CD4-positive, alpha-beta T cell treated with Interleukin-6 for 4 hours (primary cell): ENCODE data around the gene RNF149.
"Not testable (repeated sequence)": the region's sequence is repeated elsewhere in the genome, so short reads cannot be mapped to it uniquely, and the experiment has no call there.

Source experiments
- DNase-seq: peaks from one replicate; pipeline ENCODE4 v3.0.0-alpha.2; 2020; ENCODE audit warnings: mixed read lengths

RNF149 gene

DNA sequence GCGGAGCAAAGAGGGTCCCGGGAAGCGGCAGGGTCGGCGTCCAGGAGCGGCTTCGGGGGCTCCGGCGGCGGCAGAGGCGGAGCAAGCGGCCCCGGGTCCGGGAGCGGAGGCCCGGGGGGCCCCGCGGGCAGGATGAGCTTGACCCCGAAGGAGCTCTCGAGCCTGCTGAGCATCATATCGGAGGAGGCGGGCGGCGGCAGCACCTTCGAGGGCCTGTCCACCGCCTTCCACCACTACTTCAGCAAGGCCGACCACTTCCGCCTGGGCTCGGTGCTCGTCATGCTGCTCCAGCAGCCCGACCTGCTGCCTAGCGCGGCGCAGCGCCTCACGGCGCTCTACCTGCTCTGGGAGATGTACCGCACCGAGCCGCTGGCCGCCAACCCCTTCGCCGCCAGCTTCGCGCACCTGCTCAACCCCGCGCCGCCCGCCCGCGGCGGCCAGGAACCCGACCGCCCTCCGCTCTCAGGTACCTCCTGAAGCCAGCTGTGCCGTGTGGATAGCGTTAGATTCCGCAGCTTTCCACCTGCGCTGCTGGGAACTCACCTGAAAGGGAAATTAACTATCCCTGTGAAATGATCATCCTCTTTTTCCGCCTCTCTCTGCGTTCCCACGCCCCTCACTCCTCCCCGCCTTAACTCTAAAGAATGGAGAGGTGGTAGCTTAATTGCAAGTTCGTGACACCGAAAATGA lies 55.3 kb downstream of the RNF149 start:
- peak; percentile 82 for DNase-seq

DNA sequence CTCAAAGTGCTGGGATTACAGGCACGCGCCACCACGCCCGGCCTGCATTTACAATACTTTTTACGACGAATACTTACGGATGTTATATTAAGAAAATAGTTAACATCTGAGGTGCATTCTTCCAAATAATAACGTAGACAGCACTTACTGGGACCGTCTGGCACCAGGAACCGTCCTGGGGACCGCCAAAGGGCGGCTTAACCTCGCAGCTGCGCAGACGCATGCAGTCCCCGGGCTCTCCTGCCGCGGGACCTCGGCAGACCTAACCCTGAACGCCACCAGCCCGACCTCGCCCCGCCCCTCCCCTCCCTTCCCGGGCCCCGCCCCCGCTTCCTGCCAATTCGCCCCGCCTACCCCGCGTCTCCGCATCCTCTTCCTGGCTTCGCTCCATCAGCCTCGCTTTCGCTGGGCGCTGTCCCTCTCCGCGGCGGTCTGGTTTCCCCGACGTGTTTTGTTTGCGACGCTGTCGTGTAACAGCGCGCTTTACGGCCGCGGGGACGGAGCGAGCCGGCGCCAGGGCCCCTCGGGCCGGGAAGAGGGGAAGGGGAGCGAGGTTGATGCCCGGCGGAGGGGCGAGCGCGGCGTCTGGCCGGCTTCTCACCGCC lies 56.0 kb downstream of the RNF149 start, which contains the start of gene CNOT11:
CNOT11 (plus strand) TSS at position 479 of the 605 bp plus-strand sequence; CDS start at position 558, 79 bp downstream.
- DNase-seq = peak; percentile 99

DNA sequence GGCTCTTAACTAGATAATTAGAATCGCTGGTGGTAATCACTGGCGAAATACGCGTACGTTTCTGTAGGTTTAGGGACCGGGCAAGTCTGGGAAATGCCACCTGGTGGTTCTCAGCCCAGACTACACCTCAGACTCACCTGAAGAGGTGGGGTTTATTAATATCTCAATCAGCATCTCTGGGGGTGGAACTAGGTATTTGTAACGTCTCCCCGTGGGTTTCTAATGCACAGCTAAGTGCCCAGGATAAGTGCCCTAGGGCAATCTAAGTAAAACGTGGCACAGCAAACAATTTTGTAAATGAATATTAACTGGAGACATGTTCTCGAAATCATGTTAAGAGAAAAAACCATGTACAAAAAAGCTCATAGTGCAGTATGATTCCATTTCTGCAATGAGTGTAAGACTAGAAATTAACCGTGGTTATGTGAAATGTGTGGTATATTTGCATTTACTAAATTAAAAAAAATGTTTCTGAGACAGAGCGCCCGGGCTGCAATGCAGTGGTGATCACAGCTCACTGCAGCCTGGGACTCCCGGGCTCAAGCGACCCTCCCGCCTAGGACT lies 56.6 kb downstream of the RNF149 start:
- peak; percentile 35 for DNase-seq

DNA sequence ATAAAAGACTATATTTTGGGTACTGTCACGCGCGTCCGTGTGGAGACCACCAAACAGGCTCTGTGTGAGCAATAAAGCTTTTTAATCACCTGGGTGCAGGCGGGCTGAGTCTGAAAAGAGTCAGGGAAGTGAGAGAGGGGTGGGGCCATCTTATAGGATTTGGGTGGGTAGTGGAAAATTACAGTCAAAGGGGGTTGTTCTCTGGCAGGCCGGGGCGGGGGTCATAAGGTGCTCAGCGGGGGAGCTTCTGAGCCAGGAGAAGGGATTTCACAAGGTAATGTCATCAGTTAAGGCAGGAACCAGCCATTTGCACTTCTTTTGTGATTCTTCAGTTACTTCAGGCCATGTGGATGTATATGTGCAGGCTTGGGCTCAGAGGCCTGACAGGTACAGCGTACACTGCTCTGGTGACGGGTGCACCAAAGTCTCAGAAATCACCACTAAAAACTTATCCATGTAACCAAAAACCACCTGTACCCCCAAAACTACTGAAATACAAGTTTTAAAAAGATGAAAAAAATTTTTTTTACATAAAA lies 57.2 kb downstream of the RNF149 start:
- not testable (repeated sequence) for DNase-seq

DNA sequence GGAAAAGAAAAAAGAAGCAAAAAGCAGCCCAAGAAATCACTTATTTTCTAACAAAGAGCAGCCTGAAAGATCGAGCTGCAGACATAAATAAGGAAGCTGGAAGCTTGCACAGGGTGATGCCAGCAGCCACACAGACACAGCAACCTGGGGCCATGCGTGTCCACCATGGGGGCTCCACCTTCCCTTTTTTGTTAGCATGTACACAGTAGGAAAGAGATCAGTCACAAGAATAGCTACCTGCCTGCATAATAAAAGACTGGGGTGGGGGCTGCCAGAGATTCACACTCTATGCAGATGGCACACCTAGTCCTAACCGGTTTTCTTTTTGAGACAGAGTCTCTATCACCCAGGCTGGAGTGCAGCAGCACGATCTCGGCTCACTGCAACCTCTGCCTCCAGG lies 58.7 kb downstream of the RNF149 start:
- DNase-seq = no peak

DNA sequence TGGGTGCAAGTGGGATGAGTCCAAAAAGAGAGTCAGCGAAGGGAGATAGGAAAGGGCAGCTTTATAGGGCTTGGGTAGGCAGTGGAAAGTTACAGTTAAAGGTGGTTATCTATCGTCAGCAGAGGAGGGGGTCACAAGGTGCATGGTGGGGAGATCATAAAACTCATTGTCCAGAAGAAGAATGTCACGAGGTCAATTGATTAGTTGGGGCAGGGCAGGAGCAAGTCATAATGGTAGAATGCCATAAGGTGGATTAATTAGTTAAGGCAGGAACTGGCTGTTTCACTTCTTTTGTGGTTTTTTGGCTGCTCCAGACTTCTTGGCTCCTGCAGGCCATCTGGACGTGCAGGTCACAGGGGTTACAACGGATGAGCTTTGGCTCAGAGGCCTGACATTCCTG lies 59.7 kb downstream of the RNF149 start:
- not testable (repeated sequence) for DNase-seq

DNA sequence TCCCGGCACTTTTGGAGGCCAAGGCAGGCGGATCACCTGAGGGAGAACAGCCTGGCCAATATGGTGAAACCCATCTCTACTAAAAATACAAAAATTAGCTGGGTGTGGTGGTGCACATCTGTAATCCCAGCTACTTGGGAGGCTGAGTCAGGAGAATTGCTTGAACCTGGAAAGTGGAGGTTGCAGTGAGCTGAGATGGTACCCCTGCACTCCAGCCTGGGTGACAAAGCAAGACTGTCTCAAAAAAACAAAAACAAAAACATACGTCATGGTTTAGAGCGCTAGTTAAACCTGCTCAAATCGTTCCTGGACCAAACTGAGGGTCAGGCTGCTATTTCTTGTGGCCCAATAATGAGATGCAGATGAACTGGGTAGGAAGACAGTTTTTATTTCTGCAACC lies 63.0 kb downstream of the RNF149 start:
- DNase-seq = not testable (repeated sequence)

DNA sequence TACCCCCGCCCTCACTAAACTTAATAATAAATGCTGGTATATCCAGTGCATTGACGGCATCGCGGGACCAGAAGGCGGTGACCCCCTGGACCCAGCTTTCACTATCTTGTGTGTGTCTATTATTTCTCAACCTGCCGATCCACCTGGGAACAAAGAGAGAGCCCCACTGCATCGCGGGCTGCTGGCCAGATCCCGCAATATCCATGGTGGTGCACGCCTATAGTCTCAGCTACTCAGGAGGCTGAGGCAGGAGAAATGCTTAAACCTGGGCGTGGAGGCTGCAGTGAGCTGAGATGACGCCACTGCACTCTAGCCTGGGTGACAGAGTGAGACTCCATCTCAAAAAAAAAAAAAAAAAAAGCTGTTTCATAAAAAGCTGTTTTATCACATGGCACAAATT lies 63.6 kb downstream of the RNF149 start:
- DNase-seq = not testable (repeated sequence)

DNA sequence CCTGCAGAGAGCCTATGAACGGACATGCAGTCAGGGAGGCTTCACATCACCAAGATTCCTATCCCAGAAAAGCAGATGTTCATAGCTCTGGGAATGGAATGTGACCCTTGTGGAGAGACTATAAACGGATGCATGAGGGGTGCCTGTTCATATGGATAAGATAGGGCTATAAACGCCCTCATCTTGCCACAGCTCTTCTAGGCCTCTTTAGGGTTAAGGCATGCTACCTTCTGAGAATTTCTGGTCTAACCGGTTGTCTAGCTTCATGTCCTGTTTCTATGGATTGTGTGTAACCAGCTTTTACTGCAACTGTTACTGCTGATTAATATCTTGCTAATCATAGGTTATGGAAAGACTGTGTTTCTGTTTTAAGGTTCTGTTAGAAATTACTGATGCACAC lies 64.1 kb downstream of the RNF149 start:
- DNase-seq = not testable (repeated sequence)

DNA sequence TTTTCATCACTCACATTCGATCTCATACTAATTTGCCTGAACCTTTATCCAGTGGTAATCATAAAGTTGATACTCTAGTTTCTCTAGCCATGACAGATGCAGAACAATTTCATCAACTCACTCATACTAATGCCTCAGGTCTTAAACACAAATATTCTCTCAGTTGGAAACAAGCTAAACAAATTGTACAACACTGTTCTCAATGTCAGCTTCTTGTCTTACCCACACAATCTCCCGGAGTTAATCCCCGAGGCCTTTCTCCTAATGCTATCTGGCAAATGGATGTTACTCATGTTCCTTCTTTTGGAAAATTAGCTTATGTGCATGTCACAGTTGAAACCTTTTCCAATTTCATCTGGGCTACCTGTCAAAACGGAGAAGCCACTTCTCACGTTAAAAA lies 67.3 kb downstream of the RNF149 start:
- DNase-seq = no peak

DNA sequence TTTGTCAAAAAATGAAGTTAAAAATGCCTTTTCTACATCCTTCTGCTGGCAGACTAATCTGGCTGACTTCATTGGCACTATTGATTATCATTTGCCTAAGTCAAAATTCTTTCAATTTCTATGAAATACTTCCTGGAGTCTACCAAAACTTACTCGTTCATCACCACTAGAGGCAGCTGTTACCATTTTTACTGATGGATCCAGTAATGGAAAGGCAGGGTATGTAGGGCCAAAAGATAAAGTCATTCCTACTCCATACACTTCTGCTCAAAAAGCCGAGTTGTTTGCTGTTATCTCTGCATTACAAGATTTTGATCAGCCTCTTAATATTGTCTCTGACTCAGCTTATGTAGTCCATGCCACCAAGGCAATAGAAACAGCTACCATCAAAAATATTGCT lies 67.8 kb downstream of the RNF149 start:
- DNase-seq = not testable (repeated sequence)

DNA sequence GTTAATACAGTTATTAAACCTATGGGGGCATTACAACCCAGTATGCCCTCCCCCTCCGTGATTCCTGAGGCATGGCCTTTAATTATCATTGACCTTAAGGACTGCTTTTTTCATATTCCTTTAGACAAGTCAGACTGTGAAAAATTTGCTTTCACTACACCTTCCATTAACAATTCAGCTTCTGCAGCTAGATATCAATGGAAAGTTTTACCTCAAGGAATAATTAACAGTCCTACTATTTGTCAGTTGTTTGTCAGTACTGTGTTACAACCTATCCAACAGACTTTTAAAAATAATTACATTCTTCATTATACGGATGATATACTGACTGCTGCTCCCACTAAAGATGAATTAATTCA lies 68.8 kb downstream of the RNF149 start:
- DNase-seq = not testable (repeated sequence)

DNA sequence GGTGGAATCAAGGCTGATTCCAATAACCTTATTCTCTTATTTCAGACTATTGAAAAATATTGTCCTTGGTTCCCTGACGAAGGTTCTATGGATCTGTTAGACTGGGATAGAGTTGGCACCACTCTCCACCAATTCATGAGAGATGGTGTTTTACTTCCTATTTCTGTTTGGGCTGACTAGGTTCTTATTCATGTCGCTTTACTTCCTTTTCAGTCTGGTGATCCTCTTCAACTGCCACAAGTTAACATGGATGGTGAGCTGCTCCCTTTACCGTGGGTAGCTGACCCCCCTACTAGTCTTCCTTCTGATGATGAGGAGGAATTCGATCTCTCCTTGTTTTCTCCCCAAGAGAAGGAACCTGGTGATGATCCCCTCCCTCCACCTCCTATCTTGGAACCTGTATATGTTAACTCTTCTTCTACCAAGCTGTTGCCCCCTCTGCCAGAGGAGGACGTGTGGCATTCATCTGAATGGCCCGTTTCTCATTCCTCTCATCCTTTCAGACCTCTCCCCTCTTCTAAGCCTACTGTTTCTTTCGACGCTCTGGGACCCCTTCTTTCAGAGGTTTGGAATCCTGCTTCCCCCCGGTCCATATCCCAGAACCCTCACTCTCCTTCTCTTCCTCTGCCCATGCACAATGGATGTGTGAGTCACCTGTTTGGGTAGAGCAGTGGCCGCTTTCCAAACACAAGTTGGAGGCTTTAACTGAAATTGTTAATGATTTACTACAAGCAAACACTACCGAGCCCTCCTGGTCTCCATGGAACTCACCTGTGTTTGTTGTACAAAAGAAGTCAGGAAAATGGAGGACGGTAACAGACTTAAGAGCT lies 69.4 kb downstream of the RNF149 start:
- DNase-seq = no peak

DNA sequence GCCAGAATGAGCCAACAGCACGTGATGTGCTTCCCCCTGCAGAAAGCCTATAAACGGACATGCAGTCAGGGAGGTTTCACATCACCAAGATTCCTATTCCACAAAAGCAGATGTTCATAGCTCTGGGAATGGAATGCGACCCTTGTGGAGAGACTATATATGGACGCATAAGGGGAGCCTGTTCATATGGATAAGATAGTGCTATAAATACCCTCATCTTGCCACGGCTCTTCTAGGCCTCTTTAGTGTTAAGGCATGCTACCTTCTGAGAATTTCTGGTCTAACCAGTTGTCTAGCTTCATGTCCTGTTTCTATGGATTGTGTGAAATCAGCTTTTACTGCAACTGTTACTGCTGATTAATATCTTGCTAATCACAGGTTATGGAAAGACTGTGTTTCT lies 70.6 kb downstream of the RNF149 start:
- DNase-seq = not testable (repeated sequence)

DNA sequence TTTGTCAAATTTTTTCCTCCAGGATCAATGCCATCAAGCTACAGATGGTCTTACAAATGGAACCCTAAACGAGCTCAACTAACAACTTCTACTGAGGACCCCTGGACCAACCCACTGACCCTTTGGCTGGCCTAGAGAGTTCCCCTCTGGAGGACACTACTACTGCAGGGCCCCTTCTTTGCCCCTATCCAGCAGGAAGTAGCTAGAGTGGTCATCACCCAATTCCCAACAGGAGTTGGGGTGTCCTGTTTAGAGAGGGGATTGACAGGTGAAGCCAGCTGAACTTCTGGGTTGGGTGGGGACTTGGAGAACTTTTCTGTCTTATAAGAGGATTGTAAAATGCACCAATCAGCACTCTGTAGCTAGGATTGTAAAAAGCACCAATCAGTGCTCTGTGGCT lies 72.5 kb downstream of the RNF149 start:
- DNase-seq = not testable (repeated sequence)

DNA sequence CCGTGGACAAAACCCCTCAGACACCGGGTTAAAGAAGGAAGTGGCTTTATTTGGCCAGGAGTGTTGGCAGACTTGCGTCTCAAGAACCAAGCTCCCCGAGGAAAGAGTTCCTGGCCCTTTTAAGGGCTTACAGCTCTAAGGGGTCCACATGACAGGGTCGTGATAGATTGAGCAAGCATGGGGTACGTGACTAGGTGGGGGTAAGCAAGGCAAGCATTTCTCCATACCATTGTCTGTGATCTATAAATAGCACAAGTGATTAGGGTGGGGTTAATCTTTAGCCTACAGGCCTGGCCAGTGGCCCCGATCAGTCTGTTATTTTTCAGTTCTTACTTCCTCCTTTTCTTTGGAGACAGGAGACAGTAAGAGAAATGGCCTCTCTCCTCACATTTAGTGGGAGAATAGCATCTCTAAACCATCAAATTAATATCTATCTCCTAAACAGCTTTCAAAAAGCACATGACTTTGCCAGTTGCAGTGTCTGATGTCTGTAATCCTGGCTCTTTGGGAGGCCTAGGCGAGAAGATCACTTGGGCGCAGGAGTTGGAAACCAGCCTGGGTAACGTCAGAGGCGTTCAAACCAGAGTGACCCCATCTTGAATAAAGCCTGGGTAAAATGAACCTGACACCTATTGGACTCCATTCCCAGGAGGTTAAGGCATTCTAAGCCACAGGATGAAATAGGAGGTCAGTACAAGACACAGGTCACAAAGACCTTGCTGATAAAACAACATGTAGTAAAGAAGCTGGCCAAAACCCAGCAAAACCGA lies 74.1 kb downstream of the RNF149 start:
- no peak for DNase-seq

DNA sequence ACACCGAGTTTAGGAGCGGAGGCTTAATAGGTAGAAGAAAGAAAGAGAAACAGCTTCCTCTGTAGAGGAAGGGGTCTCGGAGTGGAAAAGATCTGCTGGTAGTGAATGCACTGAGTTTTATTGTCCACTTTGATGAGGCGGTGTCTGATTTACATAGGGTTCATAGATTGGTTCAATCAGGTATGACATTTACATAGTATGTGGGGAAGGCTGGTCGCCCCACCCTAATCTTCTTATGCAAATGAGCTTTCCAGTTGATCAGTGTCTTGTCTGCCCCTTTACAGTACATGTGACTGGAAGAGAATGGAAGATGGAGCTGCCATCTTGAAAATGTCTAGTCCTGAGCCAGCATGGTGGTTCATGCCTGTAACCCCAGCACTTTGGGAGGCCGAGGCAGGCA lies 75.7 kb downstream of the RNF149 start:
- DNase-seq = no peak

DNA sequence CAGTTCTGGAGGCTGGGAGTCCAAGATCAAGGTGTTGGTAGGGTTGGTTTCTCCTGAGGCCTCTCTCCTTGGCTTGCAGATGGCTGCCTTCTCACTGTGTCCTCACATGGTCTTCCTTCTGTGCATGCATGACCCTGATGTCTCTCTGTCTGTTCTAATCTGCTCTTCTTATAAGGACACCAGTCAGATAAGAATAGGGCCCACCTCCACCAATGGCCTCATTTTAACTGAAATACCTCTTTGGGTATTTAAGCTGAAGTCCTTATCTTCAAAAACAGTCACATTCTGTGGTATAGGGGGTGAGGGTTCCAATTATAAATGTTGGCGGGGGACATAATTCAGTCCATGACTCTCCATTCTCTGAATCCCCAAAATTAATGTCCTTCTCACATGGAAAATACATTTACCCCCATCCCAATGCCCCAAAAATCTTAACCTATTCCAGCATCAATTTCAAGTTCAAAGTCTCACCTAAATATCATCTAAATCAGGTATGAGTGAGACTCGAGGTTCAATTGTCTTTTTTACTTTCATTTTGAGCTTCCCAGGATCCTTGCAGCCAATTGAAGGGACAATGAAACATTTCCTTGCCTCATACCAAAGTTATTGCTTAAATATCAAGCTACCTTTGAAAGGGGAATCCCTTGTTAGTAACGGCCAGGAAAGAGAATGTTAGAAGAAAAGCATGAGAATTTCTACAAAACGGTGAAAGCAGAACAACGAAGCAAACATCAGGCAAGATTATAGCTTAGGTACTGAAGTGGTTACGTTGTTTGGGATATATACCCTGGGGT lies 76.4 kb downstream of the RNF149 start:
- DNase-seq = no peak

DNA sequence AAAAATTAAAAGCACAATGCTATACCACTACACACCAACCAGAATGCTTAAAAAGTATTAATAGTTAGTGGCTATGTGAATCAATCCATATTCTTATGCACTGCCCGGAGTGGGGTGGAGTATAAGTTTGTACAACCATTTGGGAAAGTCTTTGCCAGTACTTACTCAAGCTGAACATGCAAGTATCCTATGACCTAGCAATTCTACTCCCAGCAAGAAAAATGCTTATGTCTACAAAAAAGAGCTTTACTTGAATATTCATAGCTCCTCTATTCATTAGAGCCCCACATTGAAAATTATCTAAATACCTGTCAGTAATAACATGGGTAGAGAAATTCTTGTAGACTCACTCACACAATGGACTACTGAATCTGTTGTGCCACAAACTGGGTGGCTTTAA lies 77.3 kb downstream of the RNF149 start:
- no peak for DNase-seq

DNA sequence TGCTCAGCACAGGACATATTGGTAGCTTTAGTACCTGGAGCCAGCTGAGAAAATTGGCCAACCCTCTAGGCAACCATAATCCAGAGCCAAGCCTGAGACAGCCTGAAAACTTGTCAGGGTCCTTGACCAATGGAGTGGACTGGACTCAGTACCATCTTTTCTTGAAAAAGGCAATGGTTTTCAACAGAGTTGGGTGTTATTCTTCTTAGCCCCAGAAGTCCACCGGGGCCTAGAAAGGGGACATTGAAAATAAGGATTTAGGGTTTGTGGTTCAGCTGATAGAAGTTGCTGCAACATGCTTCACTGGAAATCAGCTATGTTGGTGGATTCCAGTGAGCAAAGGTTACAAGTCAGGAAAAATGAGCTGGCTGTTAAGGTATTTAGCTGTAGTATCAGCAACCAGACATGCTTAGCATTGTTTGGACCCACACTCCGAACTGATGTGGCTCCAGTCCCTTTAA lies 77.9 kb downstream of the RNF149 start:
- no peak for DNase-seq
